Esophagus squamous epithelium (tissue), 4 donors: ENCODE data around the gene STRBP.

Experiments used
- CTCF ChIP-seq, 6 experiments: fragments of 450-650 bp in 4 of 6; fragments of 200-600 bp in 2 of 6; sonication (generic) in 2 of 6; IDR thresholded peaks; one replicate each; pipeline ENCODE4 v1.5.1; 2016 to 2019; ENCODE audit warnings: antibody characterized with exemption in 6 of 6, mild to moderate bottlenecking in 4 of 6, moderate library complexity in 4 of 6
- POLR2A ChIP-seq, 4 donors: fragments of 450-650 bp; IDR thresholded peaks; one replicate each; pipeline ENCODE4 v1.6.1; 2017; ENCODE audit warnings: antibody characterized with exemption in 4 of 4, mild to moderate bottlenecking in 4 of 4, moderate library complexity in 3 of 4

- TF ChIP-seq POLR2A (IDR thresholded peaks at IDR 0.05): no peak
- no peak for TF ChIP-seq CTCF (IDR thresholded peaks at IDR 0.05)
These were observed 182.5 kb downstream of the STRBP start for GRCh38 chr9:123085916-123086315.
